H9 (cell line): Measurements from ENCODE around the gene GRHPR. TPM values are rescaled to one million over a fixed set of nuclear protein-coding genes. Genes with fewer than 3 reads are reported as not detected.
A peak's percentile ranks its signal among the peaks of the same experiment; 100 is the strongest.

Experiments
- DNase-seq: peaks from one replicate; pipeline ENCODE4 v3.0.0-alpha.2; 2017
- H2AFZ ChIP-seq: one replicate; pipeline ENCODE4 v1.6.1; 2013; ENCODE audit warnings: mild to moderate bottlenecking, low read length, control low read depth, moderate library complexity
- H2AK5ac ChIP-seq: 2 replicates; pipeline ENCODE4 v1.6.1; 2013; ENCODE audit warnings: low read length, control low read depth, mixed read lengths; ENCODE audit not compliant: insufficient read length
- H2BK120ac ChIP-seq: one replicate; pipeline ENCODE4 v1.6.1; 2013; ENCODE audit warnings: low read depth, mild to moderate bottlenecking, low read length, control low read depth, inconsistent platforms; ENCODE audit not compliant: poor library complexity, severe bottlenecking
- H2BK12ac ChIP-seq: 2 replicates; pipeline ENCODE4 v1.6.1; 2013; ENCODE audit warnings: low read length, control low read depth, mixed read lengths, low read depth; ENCODE audit not compliant: insufficient read length
- H2BK15ac ChIP-seq: 2 replicates; pipeline ENCODE4 v1.6.1; 2013; ENCODE audit warnings: low read depth, low read length, control low read depth
- H2BK20ac ChIP-seq: one replicate; pipeline ENCODE4 v1.6.1; 2013; ENCODE audit warnings: low read depth, mild to moderate bottlenecking, low read length, control low read depth, inconsistent platforms; ENCODE audit not compliant: poor library complexity, severe bottlenecking
- H2BK5ac ChIP-seq: 2 replicates; pipeline ENCODE4 v1.6.1; 2013; ENCODE audit warnings: low read length, control low read depth, mixed read lengths; ENCODE audit not compliant: insufficient read length
- H3K14ac ChIP-seq: 2 replicates; pipeline ENCODE4 v1.6.1; 2013; ENCODE audit warnings: low read length, control low read depth; ENCODE audit not compliant: insufficient read depth
- H3K18ac ChIP-seq: 2 replicates; pipeline ENCODE4 v1.6.1; 2013; ENCODE audit warnings: low read depth, mild to moderate bottlenecking, mixed read lengths, low read length, control low read depth; ENCODE audit not compliant: insufficient read length
- H3K23ac ChIP-seq: 2 replicates; pipeline ENCODE4 v1.6.1; 2013; ENCODE audit warnings: low read length, control low read depth, mixed read lengths, low read depth; ENCODE audit not compliant: insufficient read length
- H3K23me2 ChIP-seq: 2 replicates; pipeline ENCODE4 v1.6.1; 2013; ENCODE audit warnings: low read depth, mild to moderate bottlenecking, mixed read lengths, low read length, control low read depth; ENCODE audit not compliant: insufficient read length, poor library complexity, severe bottlenecking
- H3K27ac ChIP-seq: 2 replicates; pipeline ENCODE4 v1.5.1; 2013; ENCODE audit warnings: low read length, control low read depth, mixed read lengths, low read depth; ENCODE audit not compliant: insufficient read length
- H3K27me3 ChIP-seq: 2 replicates; pipeline ENCODE4 v1.6.1; 2013; ENCODE audit warnings: low read length, control low read depth, inconsistent platforms; ENCODE audit not compliant: insufficient read depth
- H3K4ac ChIP-seq: 2 replicates; pipeline ENCODE4 v1.6.1; 2013; ENCODE audit warnings: low read depth, mild to moderate bottlenecking, control low read depth, inconsistent platforms, low read length, moderate library complexity
- H3K4me1 ChIP-seq: 2 replicates; pipeline ENCODE4 v1.6.1; 2013; ENCODE audit warnings: low read length, control low read depth, inconsistent platforms; ENCODE audit not compliant: insufficient read depth
- H3K4me2 ChIP-seq: 2 replicates; pipeline ENCODE4 v1.6.1; 2013; ENCODE audit warnings: low read length, control low read depth, mixed read lengths; ENCODE audit not compliant: insufficient read length, insufficient read depth
- H3K56ac ChIP-seq: 2 replicates; pipeline ENCODE4 v1.6.1; 2013; ENCODE audit warnings: low read depth, mild to moderate bottlenecking, mixed read lengths, low read length, control low read depth; ENCODE audit not compliant: insufficient read length
- H3K79me1 ChIP-seq: 2 replicates; pipeline ENCODE4 v1.6.1; 2013; ENCODE audit warnings: low read depth, mild to moderate bottlenecking, moderate library complexity, low read length, control low read depth, inconsistent platforms; ENCODE audit not compliant: insufficient read depth, poor library complexity, severe bottlenecking
- H3K79me2 ChIP-seq: 2 replicates; pipeline ENCODE4 v1.6.1; 2013; ENCODE audit warnings: low read length, control low read depth, inconsistent platforms; ENCODE audit not compliant: insufficient read depth
- H3K9ac ChIP-seq: 2 replicates; pipeline ENCODE4 v1.6.1; 2013; ENCODE audit warnings: low read length, control low read depth, mixed read lengths; ENCODE audit not compliant: insufficient read length; ENCODE audit errors: extremely low read depth
- H3K9me3 ChIP-seq: one replicate; pipeline ENCODE4 v1.6.1; 2013; ENCODE audit warnings: low read depth, low read length, inconsistent platforms; ENCODE audit not compliant: control insufficient read depth
- H3T11ph ChIP-seq: one replicate; pipeline ENCODE4 v1.6.1; 2013; ENCODE audit warnings: mild to moderate bottlenecking, low read length, control low read depth, inconsistent platforms
- H4K20me1 ChIP-seq: one replicate; pipeline ENCODE4 v1.6.1; 2013; ENCODE audit not compliant: control insufficient read depth, insufficient read length, insufficient read depth
- H4K5ac ChIP-seq: 2 replicates; pipeline ENCODE4 v1.6.1; 2013; ENCODE audit warnings: low read depth, mild to moderate bottlenecking, mixed read lengths, low read length, control low read depth; ENCODE audit not compliant: insufficient read length
- H4K8ac ChIP-seq: replicated peaks from 2 replicates; pipeline ENCODE4 v1.6.1; 2013; ENCODE audit warnings: low read length, control low read depth, mixed read lengths, low read depth; ENCODE audit not compliant: insufficient read length
- H4K91ac ChIP-seq: 2 replicates; pipeline ENCODE4 v1.6.1; 2013; ENCODE audit warnings: low read depth, mild to moderate bottlenecking, moderate library complexity, mixed read lengths, low read length, control low read depth; ENCODE audit not compliant: insufficient read length
- H3K27ac Mint-ChIP-seq, 3 experiments: 2 replicates in 2 of 3; 3 replicates in 1 of 3; pipeline ENCODE4 v1.8.0; 2020 to 2021; ENCODE audit warnings: mixed read lengths in 3 of 3, mild to moderate bottlenecking in 1 of 3, moderate library complexity in 1 of 3
- H3K27me3 Mint-ChIP-seq: 2 replicates; pipeline ENCODE4 v1.8.0; 2021; ENCODE audit warnings: low read depth, mild to moderate bottlenecking, moderate library complexity, mixed read lengths
- H3K36me3 Mint-ChIP-seq, 3 experiments: 2 replicates in 2 of 3; 3 replicates in 1 of 3; pipeline ENCODE4 v1.8.0; 2020 to 2021; ENCODE audit warnings: low read depth in 3 of 3, mixed read lengths in 3 of 3; ENCODE audit not compliant: insufficient read depth in 1 of 3
- H3K4me1 Mint-ChIP-seq, 2 experiments: 2 replicates each; pipeline ENCODE4 v1.8.0; 2020; ENCODE audit warnings: mixed read lengths in 2 of 2
- H3K4me3 Mint-ChIP-seq, 2 experiments: 2 replicates in 1 of 2; 3 replicates in 1 of 2; pipeline ENCODE4 v1.8.0; 2020 to 2021; ENCODE audit warnings: mild to moderate bottlenecking in 2 of 2, mixed read lengths in 2 of 2, moderate library complexity in 1 of 2
- H3K9me3 Mint-ChIP-seq, 2 experiments: 2 replicates in 1 of 2; 3 replicates in 1 of 2; pipeline ENCODE4 v1.8.0; 2020; ENCODE audit warnings: mild to moderate bottlenecking in 2 of 2, mixed read lengths in 2 of 2, moderate library complexity in 1 of 2
- CTCF ChIP-seq: fragments of 200-600 bp; sonication (generic); conservative IDR thresholded peaks from 3 replicates; pipeline ENCODE4 v1.8.0; 2021; ENCODE audit warnings: antibody characterized with exemption, mild to moderate bottlenecking
- WGBS: extraction: QIAGEN DNeasy Blood & Tissue Kit; methylation state at CpG from one replicate; pipeline ENCODE4 v1.1.7; 2013; ENCODE audit warnings: missing lambda C conversion rate, low lambda C conversion rate, mixed read lengths; ENCODE audit not compliant: insufficient read length; ENCODE audit errors: extremely low coverage; 5-methylcytosine and 5-hydroxymethylcytosine counted together
- total RNA-seq: library from RNA; stranded (reverse); gene quantifications from 2 replicates; pipeline ENCODE4 v1.2.1, GENCODE V29; 2021

Gene GRHPR
- total RNA-seq, 1 experiment from 2014 or later = 97.9 TPM

- H3K23me2 ChIP-seq = no peaks in the 10 kb centered on the region
- no peaks in the 10 kb centered on the region for H3K9me3 ChIP-seq
- H2BK20ac ChIP-seq = no peak overlapping the region
- H2AK5ac ChIP-seq = no peak overlapping the region
- no peaks in the 10 kb centered on the region for H3K79me2 ChIP-seq
- WGBS = no CpG with 5 or more reads among the region's 19 CpGs
- H3K27ac Mint-ChIP-seq = no peak overlapping the region
- no peak overlapping the region for H3K4me2 ChIP-seq
- H3K9me3 Mint-ChIP-seq = no peaks in the 10 kb centered on the region; a peak in 1 of 5 replicates
- no peaks in the 10 kb centered on the region for H4K20me1 ChIP-seq
- H3K4me3 Mint-ChIP-seq = no peak overlapping the region
- peaks cover 1% of the 10 kb centered on the region; the same call in 1 of the 2 replicates for H3K27me3 Mint-ChIP-seq
- H3K9ac ChIP-seq = no peak overlapping the region
- no peak overlapping the region for H3K27ac ChIP-seq
- H4K8ac ChIP-seq = no peak overlapping the region
- H3K14ac ChIP-seq = peak overlapping the region; percentile 35; the same call in 1 of the 2 replicates
- no peak overlapping the region for H4K5ac ChIP-seq
- TF ChIP-seq CTCF = no peak
- H2BK15ac ChIP-seq = no peak overlapping the region
- no peak overlapping the region for H2BK120ac ChIP-seq
- no peak overlapping the region for H4K91ac ChIP-seq
- H3K18ac ChIP-seq = no peak overlapping the region
- H3K4me1 Mint-ChIP-seq = peaks cover 2 to 3% of the 10 kb centered on the region in 2 experiments; a peak in 1 of 4 replicates
- H2AFZ ChIP-seq = no peak overlapping the region
- 0 out of 7 replicates have a peak, but pooled peaks cover 0 to 3% (median 0%) of the 10 kb centered on the region in 3 experiments for H3K36me3 Mint-ChIP-seq
- no peaks in the 10 kb centered on the region for H3K27me3 ChIP-seq
- H2BK5ac ChIP-seq = no peak overlapping the region
- no peak overlapping the region for H3K4ac ChIP-seq
- H3K79me1 ChIP-seq = no peaks in the 10 kb centered on the region
- no peak overlapping the region for H3K56ac ChIP-seq
- no peak overlapping the region for H2BK12ac ChIP-seq
- H3K23ac ChIP-seq = no peak overlapping the region
- H3T11ph ChIP-seq = no peak overlapping the region
- no peak for DNase-seq
- no peaks in the 10 kb centered on the region; the same call in 1 of the 2 replicates for H3K4me1 ChIP-seq
These were observed 43.9 kb upstream of the GRHPR start for GRCh38 chr9:37378613-37379004.
